Trophoblast cell (in vitro differentiated cells and primary cell): ENCODE data around the gene MUC13.

Source experiments
- DNase-seq, 2 donors: peaks; one replicate each; pipeline ENCODE4 v3.0.0-alpha.2; 2016
- H2AFZ ChIP-seq: 2 replicates; pipeline ENCODE4 v1.6.1; 2013; ENCODE audit warnings: low read length, moderate library complexity, mild to moderate bottlenecking; ENCODE audit not compliant: insufficient read depth, poor library complexity
- H2AK5ac ChIP-seq: 2 replicates; pipeline ENCODE4 v1.6.1; 2013; ENCODE audit warnings: mild to moderate bottlenecking, low read length
- H2BK120ac ChIP-seq: 2 replicates; pipeline ENCODE4 v1.6.1; 2013; ENCODE audit warnings: low read length, mild to moderate bottlenecking, moderate library complexity; ENCODE audit not compliant: insufficient read depth, poor library complexity
- H2BK12ac ChIP-seq: 2 replicates; pipeline ENCODE4 v1.6.1; 2013; ENCODE audit warnings: mild to moderate bottlenecking, low read length, moderate library complexity
- H2BK5ac ChIP-seq: 2 replicates; pipeline ENCODE4 v1.6.1; 2013; ENCODE audit warnings: low read length, low read depth, moderate library complexity, mild to moderate bottlenecking; ENCODE audit not compliant: poor library complexity
- H3K14ac ChIP-seq: 2 replicates; pipeline ENCODE4 v1.6.1; 2013; ENCODE audit warnings: mild to moderate bottlenecking, low read length
- H3K18ac ChIP-seq: 2 replicates; pipeline ENCODE4 v1.6.1; 2013; ENCODE audit warnings: mild to moderate bottlenecking, low read length
- H3K23ac ChIP-seq: 2 replicates; pipeline ENCODE4 v1.6.1; 2013; ENCODE audit warnings: low read length
- H3K27ac ChIP-seq: 2 replicates; pipeline ENCODE4 v1.5.1; 2013; ENCODE audit warnings: low read depth, mild to moderate bottlenecking, inconsistent platforms, low read length, moderate library complexity
- H3K27me3 ChIP-seq: 2 replicates; pipeline ENCODE4 v1.6.1; 2013; ENCODE audit warnings: inconsistent platforms, mild to moderate bottlenecking, low read length, moderate library complexity; ENCODE audit not compliant: insufficient read depth
- H3K36me3 ChIP-seq, 2 experiments: 1 replicate in 1 of 2; 2 replicates in 1 of 2; pipeline ENCODE4 v1.6.1; 2013; ENCODE audit warnings: low read length in 2 of 2, mild to moderate bottlenecking in 2 of 2, moderate library complexity in 1 of 2; ENCODE audit not compliant: insufficient read depth in 2 of 2, control insufficient read depth in 1 of 2
- H3K4ac ChIP-seq: 2 replicates; pipeline ENCODE4 v1.6.1; 2013; ENCODE audit warnings: low read depth, mild to moderate bottlenecking, low read length, moderate library complexity
- H3K4me1 ChIP-seq, 2 experiments: 1 replicate in 1 of 2; 2 replicates in 1 of 2; pipeline ENCODE4 v1.6.1; 2013; ENCODE audit warnings: low read length in 2 of 2, mild to moderate bottlenecking in 2 of 2, moderate library complexity in 1 of 2; ENCODE audit not compliant: insufficient read depth in 2 of 2, control insufficient read depth in 1 of 2
- H3K4me2 ChIP-seq: 2 replicates; pipeline ENCODE4 v1.6.1; 2013; ENCODE audit warnings: inconsistent platforms, mild to moderate bottlenecking, low read length, moderate library complexity
- H3K4me3 ChIP-seq: 2 replicates; pipeline ENCODE4 v1.5.1; 2013; ENCODE audit warnings: mild to moderate bottlenecking, low read depth, low read length, inconsistent platforms
- H3K79me1 ChIP-seq: one replicate; pipeline ENCODE4 v1.6.1; 2013; ENCODE audit warnings: low read length
- H3K79me2 ChIP-seq: 2 replicates; pipeline ENCODE4 v1.6.1; 2013; ENCODE audit warnings: low read length, mild to moderate bottlenecking; ENCODE audit not compliant: control insufficient read depth, insufficient read depth, poor library complexity
- H3K9ac ChIP-seq: 2 replicates; pipeline ENCODE4 v1.6.1; 2013; ENCODE audit warnings: mild to moderate bottlenecking, low read length
- H3K9me3 ChIP-seq: 2 replicates; pipeline ENCODE4 v1.6.1; 2013; ENCODE audit warnings: low read depth, mild to moderate bottlenecking, control low read depth, inconsistent platforms, low read length; ENCODE audit not compliant: insufficient read depth
- H4K12ac ChIP-seq: 2 replicates; pipeline ENCODE4 v1.6.1; 2013; ENCODE audit warnings: low read depth, mild to moderate bottlenecking, low read length, moderate library complexity
- H4K8ac ChIP-seq: 2 replicates; pipeline ENCODE4 v1.6.1; 2013; ENCODE audit warnings: low read depth, mild to moderate bottlenecking, low read length, moderate library complexity
- H4K91ac ChIP-seq: one replicate; pipeline ENCODE4 v1.6.1; 2013; ENCODE audit warnings: low read depth, mild to moderate bottlenecking, low read length, moderate library complexity
- WGBS: extraction: QIAGEN DNeasy Blood & Tissue Kit; methylation state at CpG from one replicate; pipeline ENCODE4 v1.1.7; 2013; ENCODE audit warnings: missing lambda C conversion rate; ENCODE audit not compliant: insufficient read length, insufficient coverage; ENCODE audit errors: extremely low coverage; 5-methylcytosine and 5-hydroxymethylcytosine counted together

The MUC13 gene

DNA sequence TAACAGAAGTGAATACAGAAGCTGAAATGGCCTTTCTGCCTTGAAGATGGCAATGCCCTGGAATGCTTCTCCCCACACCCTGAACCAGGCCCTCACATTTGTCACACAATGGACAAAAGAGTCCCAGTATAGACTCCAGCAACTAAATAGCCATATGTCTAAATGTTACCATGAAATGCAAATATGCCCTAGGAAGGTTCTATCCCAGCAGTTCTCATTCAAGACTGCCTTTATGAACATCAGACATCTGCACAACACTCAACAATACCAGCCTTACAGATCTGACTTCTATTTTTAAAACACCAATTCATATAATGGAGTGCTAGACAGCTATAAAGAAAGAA, 55.2 kb downstream of the MUC13 start:
- Histone ChIP-seq H3K23ac (no peak overlapping the region), H3K79me1 (peaks cover 2% of the 10 kb centered on the region), H3K79me2 (peaks cover 27% of the 10 kb centered on the region), H2AK5ac (no peak overlapping the region), H3K9me3 (no peaks in the 10 kb centered on the region), H4K91ac (no peak overlapping the region), H2BK12ac (no peak overlapping the region), H3K27me3 (no peaks in the 10 kb centered on the region), H3K27ac (no peak overlapping the region), H3K4me1 (peaks cover 24 to 43% of the 10 kb centered on the region in 2 experiments), H2BK120ac (no peak overlapping the region), H2BK5ac (no peak overlapping the region), H2AFZ (no peak overlapping the region), H3K4me3 (no peak overlapping the region), H3K4me2 (no peak overlapping the region), H3K18ac (no peak overlapping the region), H3K36me3 (peaks cover 2 to 5% of the 10 kb centered on the region in 2 experiments), H3K14ac (no peak overlapping the region), H4K12ac (no peak overlapping the region), H4K8ac (no peak overlapping the region), H3K9ac (no peak overlapping the region), H3K4ac (peak overlapping the region; percentile 90)
- DNase-seq: no peak

DNA sequence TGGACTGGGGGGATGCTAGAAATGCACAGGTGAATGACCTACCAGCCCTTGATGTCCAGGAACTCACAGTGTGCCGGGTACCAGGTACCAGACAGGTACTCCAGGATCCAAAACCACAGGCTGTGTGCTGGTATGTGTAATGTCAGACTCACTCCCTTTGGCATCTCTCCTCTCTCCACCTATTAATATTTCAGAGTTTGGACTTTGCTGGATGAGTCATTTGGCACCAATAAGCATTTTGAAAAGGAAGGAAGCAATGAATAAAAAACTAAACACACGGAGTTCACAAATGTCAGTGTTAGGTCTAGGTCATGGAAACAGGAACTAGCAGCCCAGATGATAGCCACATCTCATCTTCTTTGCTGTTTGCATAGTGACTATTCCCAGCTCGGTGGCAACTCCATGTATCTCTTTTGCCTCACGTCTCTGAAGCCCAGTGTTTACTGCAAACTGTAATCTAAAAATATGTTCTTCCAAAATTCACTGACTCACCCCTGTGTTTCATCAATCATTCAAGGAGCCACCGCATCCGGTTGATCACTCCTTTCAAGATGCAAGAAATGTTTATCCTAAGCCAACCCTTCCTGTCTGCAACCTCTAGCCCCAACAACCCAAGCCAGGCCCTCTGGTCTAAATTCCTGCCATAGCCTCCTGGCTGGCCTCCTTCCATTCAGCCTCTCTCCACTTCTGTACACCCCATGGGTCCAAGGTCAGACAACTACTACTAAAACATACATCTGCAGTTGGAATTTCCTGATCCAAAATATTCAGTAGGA, 55.8 kb downstream of the MUC13 start:
- no peak for DNase-seq
- H3K14ac ChIP-seq: no peak overlapping the region
- H3K4me3 ChIP-seq: no peak overlapping the region
- H3K9me3 ChIP-seq: no peaks in the 10 kb centered on the region
- H2AK5ac ChIP-seq: no peak overlapping the region
- H2AFZ ChIP-seq: no peak overlapping the region
- H3K79me1 ChIP-seq: peaks cover 2% of the 10 kb centered on the region
- H2BK120ac ChIP-seq: no peak overlapping the region
- no peak overlapping the region for H4K8ac ChIP-seq
- WGBS: no CpG with 5 or more reads among the region's 6 CpGs
- no peak overlapping the region for H2BK5ac ChIP-seq
- H3K36me3 ChIP-seq: peaks cover 2 to 5% of the 10 kb centered on the region in 2 experiments
- no peak overlapping the region for H3K27ac ChIP-seq
- no peak overlapping the region for H3K9ac ChIP-seq
- H4K12ac ChIP-seq: no peak overlapping the region
- H3K79me2 ChIP-seq: peaks cover 27% of the 10 kb centered on the region
- no peak overlapping the region for H3K23ac ChIP-seq
- no peak overlapping the region for H3K18ac ChIP-seq
- H2BK12ac ChIP-seq: no peak overlapping the region
- no peak overlapping the region for H3K4me2 ChIP-seq
- H4K91ac ChIP-seq: no peak overlapping the region
- no peaks in the 10 kb centered on the region for H3K27me3 ChIP-seq
- peaks cover 20 to 40% of the 10 kb centered on the region in 2 experiments for H3K4me1 ChIP-seq
- H3K4ac ChIP-seq: peak overlapping the region; percentile 90

DNA sequence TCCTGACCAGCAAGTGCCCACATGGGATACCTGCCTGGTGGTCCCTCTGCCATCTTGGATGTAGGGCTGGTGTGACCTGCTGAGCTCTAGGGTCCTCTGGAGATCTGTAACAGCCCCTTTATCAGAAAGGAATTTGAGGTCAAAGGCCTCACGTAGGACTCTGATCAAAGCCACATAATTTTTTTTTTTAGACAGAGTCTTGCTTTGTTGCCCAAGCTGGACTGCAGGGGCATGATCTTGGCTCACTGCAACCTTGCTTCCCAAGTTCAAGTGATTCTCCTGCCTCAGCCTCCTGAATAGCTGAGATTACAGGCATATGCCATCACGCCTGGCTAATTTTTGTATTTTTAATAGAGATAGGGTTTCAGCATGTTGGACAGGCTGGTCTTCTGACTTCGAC, 56.9 kb downstream of the MUC13 start:
- no peak overlapping the region for H3K9ac ChIP-seq

DNA sequence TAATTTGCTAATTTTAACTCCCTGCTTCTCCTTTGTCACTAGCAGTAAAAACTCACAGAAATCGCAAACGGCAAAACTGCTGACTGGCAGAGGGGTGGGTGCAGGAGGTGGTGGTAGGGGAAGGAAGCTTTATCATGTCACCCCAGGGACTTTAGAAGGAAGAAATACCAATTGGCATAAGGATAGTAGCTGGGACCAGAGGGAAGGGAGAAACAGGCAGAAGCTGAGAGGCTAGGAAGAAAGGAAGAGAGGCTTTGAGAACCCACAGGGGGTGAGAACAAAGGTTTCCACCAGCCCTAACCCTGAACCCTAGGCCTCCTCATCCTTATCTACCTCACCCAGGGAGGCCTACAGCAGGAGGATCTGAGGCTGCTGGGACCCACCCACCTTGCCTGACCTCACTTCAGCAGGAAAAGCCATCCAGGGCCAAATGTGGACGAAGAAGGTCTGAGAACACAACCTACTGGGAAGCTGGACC, 58.1 kb downstream of the MUC13 start:
- no CpG with 5 or more reads among the region's 3 CpGs for WGBS
- H2BK12ac ChIP-seq: no peak overlapping the region

More for the DNA sequence above, 56.9 kb downstream of the MUC13 start:
- WGBS: no CpG with 5 or more reads among the region's 3 CpGs
- H2BK5ac ChIP-seq: no peak overlapping the region
- H3K27ac ChIP-seq: no peak overlapping the region
- peaks cover 26% of the 10 kb centered on the region for H3K79me2 ChIP-seq
- no peak overlapping the region for H2AFZ ChIP-seq
- peaks cover 16 to 34% of the 10 kb centered on the region in 2 experiments for H3K4me1 ChIP-seq
- H3K9me3 ChIP-seq: no peaks in the 10 kb centered on the region
- H3K4ac ChIP-seq: peak overlapping the region; percentile 68
- H3K79me1 ChIP-seq: peaks cover 2% of the 10 kb centered on the region
- peaks cover 3 to 6% of the 10 kb centered on the region in 2 experiments for H3K36me3 ChIP-seq
- H3K14ac ChIP-seq: no peak overlapping the region
- no peak overlapping the region for H3K4me3 ChIP-seq
- H3K27me3 ChIP-seq: no peaks in the 10 kb centered on the region
- H4K12ac ChIP-seq: no peak overlapping the region
- no peak overlapping the region for H4K8ac ChIP-seq
- no peak overlapping the region for H2AK5ac ChIP-seq
- peak in 1 of 2 donors; percentile 4 for DNase-seq
- no peak overlapping the region for H4K91ac ChIP-seq
- no peak overlapping the region for H3K4me2 ChIP-seq
- H2BK12ac ChIP-seq: no peak overlapping the region
- H2BK120ac ChIP-seq: no peak overlapping the region
- H3K18ac ChIP-seq: no peak overlapping the region
- no peak overlapping the region for H3K23ac ChIP-seq

More for the DNA sequence above, 58.1 kb downstream of the MUC13 start:
- DNase-seq: no peak
- Histone ChIP-seq H3K18ac (no peak overlapping the region), H2BK5ac (no peak overlapping the region), H3K36me3 (peaks cover 8 to 9% of the 10 kb centered on the region in 2 experiments), H4K12ac (no peak overlapping the region), H3K27ac (peak overlapping the region; percentile 3), H3K27me3 (no peaks in the 10 kb centered on the region), H3K4ac (peak overlapping the region; percentile 77), H3K79me1 (no peaks in the 10 kb centered on the region), H3K79me2 (peaks cover 18% of the 10 kb centered on the region), H2AK5ac (no peak overlapping the region), H2BK120ac (peak overlapping the region; percentile 1), H4K91ac (no peak overlapping the region), H3K23ac (no peak overlapping the region), H3K9me3 (no peaks in the 10 kb centered on the region), H3K4me2 (no peak overlapping the region), H3K14ac (no peak overlapping the region), H3K4me1 (peaks cover 10 to 24% of the 10 kb centered on the region in 2 experiments), H4K8ac (no peak overlapping the region), H3K9ac (no peak overlapping the region), H3K4me3 (no peak overlapping the region), H2AFZ (no peak overlapping the region)
